Hippocampal formation (tissue), 2 donors: ENCODE measurements around the gene ITIH3.

ENCODE experiments used
- DNase-seq, 2 donors: peaks; one replicate each; lab custom pipeline; 2025; lab: John Stamatoyannopoulos, UW

The ITIH3 gene

GRCh38 chr3:52779011-52779836 lies 15.4 kb upstream of the ITIH3 start:
- DNase-seq: no peak

- no peak for DNase-seq
Measured at GRCh38 chr3:52779837-52780585, 14.6 kb upstream of the ITIH3 start.

GRCh38 chr3:52781741-52782140 lies 12.9 kb upstream of the ITIH3 start:
- no peak for DNase-seq

GRCh38 chr3:52782412-52783210 lies 12.0 kb upstream of the ITIH3 start:
- DNase-seq: no peak

GRCh38 chr3:52783211-52783555 lies 11.4 kb upstream of the ITIH3 start:
- no peak for DNase-seq

- DNase-seq: no peak
Measured at GRCh38 chr3:52784021-52784621, 10.5 kb upstream of the ITIH3 start.

GRCh38 chr3:52784931-52785590 lies 9.5 kb upstream of the ITIH3 start:
- no peak for DNase-seq

GRCh38 chr3:52786330-52787215 lies 8.0 kb upstream of the ITIH3 start:
- DNase-seq: no peak

GRCh38 chr3:52787246-52787645 lies 7.3 kb upstream of the ITIH3 start:
- DNase-seq: no peak

GRCh38 chr3:52787672-52788625 lies 6.6 kb upstream of the ITIH3 start:
- DNase-seq: no peak

- no peak for DNase-seq
Measured at GRCh38 chr3:52788890-52789745, 5.5 kb upstream of the ITIH3 start.

GRCh38 chr3:52789746-52790040 lies 4.9 kb upstream of the ITIH3 start:
- DNase-seq: no peak

GRCh38 chr3:52790337-52790736 lies 4.3 kb upstream of the ITIH3 start:
- DNase-seq: no peak

GRCh38 chr3:52790741-52791140 lies 3.9 kb upstream of the ITIH3 start:
- no peak for DNase-seq

- no peak for DNase-seq
Measured at GRCh38 chr3:52791366-52791765, 3.2 kb upstream of the ITIH3 start.

- no peak for DNase-seq
Measured at GRCh38 chr3:52791928-52792327, 2.7 kb upstream of the ITIH3 start.

- DNase-seq: no peak
Measured at GRCh38 chr3:52792413-52792812, 2.2 kb upstream of the ITIH3 start.

GRCh38 chr3:52792961-52793695 lies 1.5 kb upstream of the ITIH3 start:
- no peak for DNase-seq
